HL-60 (cell line): Measurements from ENCODE around the gene GRIK2.
A peak's percentile ranks its signal among the peaks of the same experiment; 100 is the strongest.

ENCODE experiments used
- DNase-seq, 2 experiments: peaks; one replicate each; pipeline ENCODE4 v3.0.0-alpha.2; 2010 to 2020; ENCODE audit warnings: low read depth in 1 of 2, low spot score in 1 of 2
- H3K27ac ChIP-seq: fragments of 250-450 bp; sonication (Bioruptor Pico); replicated peaks from 2 replicates; pipeline ENCODE4 v1.5.1; 2020; ENCODE audit warnings: mild to moderate bottlenecking, moderate library complexity
- H3K27me3 ChIP-seq: fragments of 250-450 bp; sonication (Bioruptor Pico); 2 replicates; pipeline ENCODE4 v1.5.1; 2021; ENCODE audit warnings: mild to moderate bottlenecking, moderate library complexity; ENCODE audit not compliant: insufficient read depth, poor library complexity, severe bottlenecking
- H3K4me3 ChIP-seq: replicated peaks from 2 replicates; pipeline ENCODE4 v1.5.1; 2011; ENCODE audit warnings: mild to moderate bottlenecking, control low read depth, low read length; ENCODE audit not compliant: insufficient read depth
- CTCF ChIP-seq: IDR thresholded peaks from one replicate; pipeline ENCODE4 v1.5.1; 2011; ENCODE audit warnings: low read length, control low read depth, inconsistent platforms; ENCODE audit not compliant: insufficient read depth
- GABPA ChIP-seq: IDR thresholded peaks from 2 replicates; pipeline ENCODE4 v1.6.1; 2012; ENCODE audit warnings: low read depth
- POLR2AphosphoS5 ChIP-seq: IDR thresholded peaks from 2 replicates; pipeline ENCODE4 v1.6.1; 2012; ENCODE audit warnings: low read depth
- REST ChIP-seq: IDR thresholded peaks from 2 replicates; pipeline ENCODE4 v1.6.1; 2012; ENCODE audit warnings: low read depth; ENCODE audit not compliant: insufficient replicate concordance
- SPI1 ChIP-seq: IDR thresholded peaks from 2 replicates; pipeline ENCODE4 v1.6.1; 2012; ENCODE audit warnings: low read depth, mild to moderate bottlenecking, borderline replicate concordance

GRIK2 gene

GRCh38 chr6:101395345-101395744, 1.8 kb downstream of the GRIK2 start:
- H3K4me3 ChIP-seq, result no peak overlapping the region
- TF ChIP-seq SPI1 (no peak), POLR2AphosphoS5 (no peak), REST (no peak), GABPA (no peak), CTCF (no peak)
- H3K27ac ChIP-seq, result no peak overlapping the region
- peaks cover 49% of the 10 kb centered on the region for H3K27me3 ChIP-seq
- DNase-seq, result no peak

GRCh38 chr6:101396548-101397173, 3.2 kb downstream of the GRIK2 start:
- peak; percentile 2 to 14 for DNase-seq
- Histone ChIP-seq H3K27me3 (peaks cover 54% of the 10 kb centered on the region), H3K27ac (no peak overlapping the region), H3K4me3 (no peak overlapping the region)
- TF ChIP-seq CTCF (no peak), REST (peak; percentile 99)

GRCh38 chr6:101397199-101397598, 3.7 kb downstream of the GRIK2 start:
- H3K27ac ChIP-seq, result no peak overlapping the region
- DNase-seq, result no peak
- no peak overlapping the region for H3K4me3 ChIP-seq
- H3K27me3 ChIP-seq, result peaks cover 53% of the 10 kb centered on the region
- TF ChIP-seq GABPA (no peak), POLR2AphosphoS5 (no peak), SPI1 (no peak), CTCF (no peak), REST (no peak)
